ENCODE measurements around the gene AQP3.

- TF ChIP-seq CTCF (IDR thresholded peaks at IDR 0.05; ENCODE audit: insufficient read depth, low read length, poor library complexity, severe bottlenecking) (no peak), EZH2phosphoT487 (conservative IDR thresholded peaks at IDR 0.05; ENCODE audit: low read length) (no peak)
Observed at GRCh38 chr9:33440609-33441008, 6.8 kb downstream of the AQP3 start.
